GM18870 (cell line): ENCODE data around the gene TJAP1.
"Not testable (repeated sequence)": the region's sequence is repeated elsewhere in the genome, so short reads cannot be mapped to it uniquely, and the experiment has no call there.

Experiments
- ATAC-seq: cut with Tn5 transposase; IDR thresholded peaks from one replicate; pipeline ENCODE4 v1.9.1; 2021; ENCODE audit warnings: moderate library complexity; ENCODE audit not compliant: unreplicated experiment

The TJAP1 gene

GRCh38 chr6:43452896-43453295, 24.5 kb upstream of the TJAP1 start:
- ATAC-seq: no peak

GRCh38 chr6:43453831-43454230, 23.5 kb upstream of the TJAP1 start:
- ATAC-seq: no peak

DNA sequence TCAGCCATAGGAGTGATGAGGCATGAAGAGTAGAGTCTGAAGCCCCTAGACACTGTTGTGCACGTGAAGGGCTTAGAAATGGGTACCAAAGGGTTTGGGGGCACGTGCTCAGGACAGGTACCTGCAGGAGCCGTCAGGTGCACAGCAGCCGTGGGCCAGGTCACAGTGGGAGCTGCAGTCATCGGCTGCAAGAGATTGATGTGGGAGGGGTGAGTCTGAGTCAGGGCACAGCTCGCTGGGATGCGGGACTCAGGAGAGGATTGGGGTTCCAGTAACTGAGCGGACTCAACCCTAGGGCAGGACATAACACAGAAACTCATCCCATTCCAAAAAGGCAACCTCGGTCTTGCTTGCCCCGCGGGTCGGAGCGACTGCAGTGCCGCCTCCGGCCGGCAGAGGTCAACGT, 23.1 kb upstream of the TJAP1 start:
- no peak for ATAC-seq

DNA sequence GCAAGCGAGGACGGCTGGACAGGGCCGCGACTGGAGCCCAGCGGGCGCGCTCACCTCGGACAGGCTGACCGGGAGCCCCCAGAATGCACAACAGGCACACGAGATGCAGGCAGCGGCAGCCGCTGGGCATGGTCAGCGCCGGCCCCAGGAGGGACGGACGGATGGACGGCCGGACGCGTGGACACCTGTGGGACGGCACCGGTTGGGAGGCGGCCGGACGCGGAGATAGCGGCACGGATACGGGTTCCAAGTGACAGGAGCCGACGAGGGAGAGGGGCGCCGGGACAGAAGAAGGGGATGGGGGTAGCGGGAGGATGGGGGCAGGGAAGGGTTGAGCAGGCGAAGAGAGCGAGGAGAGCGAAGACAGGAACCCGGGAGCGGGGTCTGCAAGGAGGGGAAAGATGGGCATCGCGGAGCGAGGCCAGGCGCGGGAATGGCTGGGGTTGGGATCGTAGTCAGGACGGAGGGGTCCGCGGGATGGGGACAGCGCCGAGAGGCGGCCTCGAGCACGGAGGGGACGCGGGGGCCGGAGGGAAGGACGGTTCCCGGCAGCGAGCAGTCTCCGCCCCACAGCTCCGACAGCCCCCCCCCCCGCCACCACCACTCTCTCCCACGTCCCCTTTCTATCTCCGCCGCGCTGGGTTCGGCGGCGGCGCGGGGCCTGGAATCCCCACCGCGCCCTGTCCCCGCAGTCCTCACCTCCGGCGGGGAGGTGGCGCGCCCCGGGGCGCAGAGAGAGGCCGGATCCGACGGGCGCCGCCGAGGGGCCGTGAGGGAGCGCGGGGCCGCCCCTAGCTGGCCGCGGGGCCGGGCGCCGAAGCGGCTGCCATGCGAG, 22.5 kb upstream of the TJAP1 start:
- no peak for ATAC-seq

- no peak for ATAC-seq
Measured at GRCh38 chr6:43455531-43456428, 21.6 kb upstream of the TJAP1 start, which contains the start of gene DLK2. DLK2 (minus strand) TSS chr6:43455548; CDS start chr6:43454825, 723 bp downstream.

DNA sequence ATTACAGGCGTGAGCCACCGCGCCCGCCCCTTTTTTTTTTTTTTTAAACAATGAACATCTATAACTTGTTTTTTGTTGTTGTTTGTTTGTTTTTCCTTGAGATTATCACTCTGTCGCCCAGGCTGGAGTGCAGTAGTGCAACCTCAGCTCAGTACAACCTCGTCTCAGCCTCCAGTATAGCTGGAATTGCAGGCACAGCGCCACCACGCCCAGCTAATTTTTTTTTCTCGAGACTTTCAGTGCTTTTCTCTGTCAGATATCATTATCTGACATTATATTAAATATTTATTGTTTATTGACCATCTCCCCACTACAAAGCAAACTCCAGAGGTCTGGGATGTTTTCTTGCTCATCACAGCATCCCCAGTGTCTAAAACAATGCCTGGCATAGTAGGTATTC, 19.7 kb upstream of the TJAP1 start:
- ATAC-seq: no peak

- not testable (repeated sequence) for ATAC-seq
Measured at GRCh38 chr6:43458154-43458553, 19.2 kb upstream of the TJAP1 start.

GRCh38 chr6:43459535-43459934, 17.8 kb upstream of the TJAP1 start:
- no peak for ATAC-seq

DNA sequence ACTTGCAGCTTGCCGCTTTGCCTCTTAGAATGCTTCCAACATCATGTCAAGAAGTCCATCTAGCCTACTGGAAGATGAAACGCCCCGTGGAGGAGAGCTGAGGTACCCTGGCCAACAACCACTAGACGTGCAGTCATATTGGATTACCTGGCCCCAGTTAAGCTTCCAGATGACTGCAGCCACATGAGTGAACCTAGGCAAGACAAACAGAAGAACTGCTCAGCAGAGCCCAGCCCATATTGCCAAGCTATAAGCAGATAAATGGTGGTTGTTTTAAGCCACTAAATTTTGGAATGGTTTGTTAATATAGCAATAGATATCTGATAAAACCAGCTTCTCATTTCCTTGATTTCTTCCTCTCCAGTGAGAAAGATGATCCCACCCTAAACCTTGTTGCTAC, 17.3 kb upstream of the TJAP1 start:
- no peak for ATAC-seq

- no peak for ATAC-seq
Measured at GRCh38 chr6:43461936-43462335, 15.4 kb upstream of the TJAP1 start.

DNA sequence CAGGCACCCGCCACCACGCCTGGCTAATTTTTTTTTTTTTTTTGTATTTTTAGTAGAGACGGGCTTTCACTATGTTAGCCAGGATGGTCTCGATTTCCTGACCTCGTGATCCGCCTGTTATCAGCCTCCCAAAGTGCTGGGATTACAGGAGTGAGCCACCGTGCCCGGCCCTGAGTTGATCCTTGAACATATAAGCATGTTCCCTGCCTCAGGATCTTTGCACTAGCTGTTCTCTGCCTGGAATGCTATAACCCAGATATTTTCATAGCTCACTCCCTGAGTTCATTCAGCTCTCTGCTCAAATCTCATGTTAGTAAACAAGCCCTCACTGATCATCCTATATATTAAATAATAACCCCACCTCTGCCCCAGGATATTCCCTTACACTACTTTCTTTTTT, 13.0 kb upstream of the TJAP1 start:
- no peak for ATAC-seq

DNA sequence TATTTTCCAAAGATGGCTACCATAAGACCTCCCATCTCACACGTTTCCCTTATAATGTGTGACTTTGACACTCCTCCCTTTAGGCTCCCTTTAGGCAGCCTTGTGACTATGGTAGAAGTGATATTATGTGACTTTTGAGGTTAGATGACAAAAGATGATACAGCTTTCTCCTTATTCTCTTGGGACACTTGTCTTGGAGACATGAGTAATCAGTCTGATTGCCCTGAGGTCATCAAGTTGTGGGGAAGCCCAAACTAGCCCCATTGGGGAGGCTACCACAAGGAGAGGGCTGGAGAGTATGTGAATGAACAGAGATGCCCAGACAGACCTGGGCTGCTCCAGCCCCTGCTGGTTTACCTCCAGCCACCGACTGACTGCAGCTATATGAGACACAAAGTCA, 11.4 kb upstream of the TJAP1 start:
- no peak for ATAC-seq

GRCh38 chr6:43467265-43467664, 10.1 kb upstream of the TJAP1 start:
- not testable (repeated sequence) for ATAC-seq

DNA sequence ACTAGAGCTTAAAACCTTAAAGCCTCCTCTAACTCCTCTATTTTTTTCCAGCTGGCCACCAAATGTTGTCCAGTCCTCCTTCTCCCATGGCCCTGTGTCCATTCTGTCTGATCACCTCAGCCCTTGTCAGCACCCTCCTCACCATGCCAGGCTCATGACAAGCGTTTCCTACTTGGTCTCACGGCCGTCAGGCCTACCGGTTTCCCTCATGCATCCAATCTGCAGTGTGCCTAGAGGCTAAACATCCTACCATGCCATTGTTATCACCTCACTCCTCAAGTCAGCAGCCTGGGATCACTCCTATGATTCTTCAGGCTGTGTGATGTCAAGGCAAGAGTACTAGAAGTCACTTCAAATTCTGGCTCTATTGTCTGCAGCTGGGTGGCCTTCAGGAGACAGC, 9.6 kb upstream of the TJAP1 start:
- no peak for ATAC-seq

DNA sequence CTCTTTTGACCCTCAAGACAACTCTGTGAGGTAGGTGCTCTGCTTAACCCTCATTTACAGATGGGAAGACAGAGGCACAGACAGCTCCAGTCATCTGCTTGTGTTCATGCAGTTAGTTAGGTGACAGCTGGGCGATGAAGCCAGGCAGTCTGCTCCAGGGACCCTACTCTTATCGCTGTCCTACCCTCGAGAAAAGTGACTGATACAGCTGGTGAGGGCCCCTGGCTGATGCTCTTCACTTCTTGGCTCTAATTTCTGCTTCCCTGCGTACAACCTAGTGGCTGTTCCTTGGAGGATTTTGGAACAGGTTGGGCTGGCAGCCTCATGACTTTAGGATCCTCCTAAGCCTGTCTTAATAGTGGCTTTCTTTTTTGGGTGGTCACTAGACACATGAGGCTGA, 9.1 kb upstream of the TJAP1 start:
- ATAC-seq: no peak

GRCh38 chr6:43468748-43469681, 8.4 kb upstream of the TJAP1 start:
- ATAC-seq: no peak

- ATAC-seq: no peak
Measured at GRCh38 chr6:43469947-43470346, 7.4 kb upstream of the TJAP1 start.

DNA sequence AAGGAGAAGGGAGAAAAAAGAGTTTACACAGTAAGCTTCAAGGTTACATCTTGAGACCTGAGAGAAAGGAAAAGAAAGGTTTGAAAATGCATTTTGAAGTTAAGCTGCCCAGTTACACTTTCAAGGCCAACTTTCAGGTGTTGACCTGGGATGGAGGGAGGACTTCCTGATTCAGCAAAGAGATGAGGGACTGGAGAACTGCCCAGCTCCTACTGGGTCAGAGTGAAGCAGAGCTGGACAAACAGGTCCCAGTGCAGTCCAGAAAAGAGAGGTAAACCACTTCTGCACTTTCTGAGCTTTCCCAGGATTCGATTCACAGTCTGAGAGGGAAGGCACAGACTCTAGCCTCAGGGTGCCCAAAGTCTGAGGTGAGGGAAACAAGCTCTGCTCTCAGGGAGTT, 6.0 kb upstream of the TJAP1 start:
- ATAC-seq: no peak

DNA sequence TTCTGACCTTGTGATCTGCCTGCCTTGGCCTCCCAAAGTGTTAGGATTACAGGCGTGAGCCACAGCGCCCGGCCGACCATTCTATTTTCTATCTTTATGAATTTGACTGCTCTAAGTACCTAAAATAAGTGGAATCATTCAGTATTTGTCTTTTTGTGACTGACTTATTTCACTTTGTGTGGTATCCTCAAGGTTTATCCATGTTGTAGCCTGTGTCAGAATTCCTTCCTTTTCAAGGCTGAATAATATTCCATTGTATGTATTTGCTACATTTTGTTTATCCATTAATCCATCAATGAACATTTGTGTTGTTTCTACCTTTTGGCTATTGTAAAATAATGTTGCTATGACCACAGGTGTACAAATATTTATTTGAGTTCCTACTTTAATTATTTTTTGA, 4.9 kb upstream of the TJAP1 start:
- no peak for ATAC-seq

GRCh38 chr6:43475516-43475915, 1.9 kb upstream of the TJAP1 start:
- no peak for ATAC-seq

DNA sequence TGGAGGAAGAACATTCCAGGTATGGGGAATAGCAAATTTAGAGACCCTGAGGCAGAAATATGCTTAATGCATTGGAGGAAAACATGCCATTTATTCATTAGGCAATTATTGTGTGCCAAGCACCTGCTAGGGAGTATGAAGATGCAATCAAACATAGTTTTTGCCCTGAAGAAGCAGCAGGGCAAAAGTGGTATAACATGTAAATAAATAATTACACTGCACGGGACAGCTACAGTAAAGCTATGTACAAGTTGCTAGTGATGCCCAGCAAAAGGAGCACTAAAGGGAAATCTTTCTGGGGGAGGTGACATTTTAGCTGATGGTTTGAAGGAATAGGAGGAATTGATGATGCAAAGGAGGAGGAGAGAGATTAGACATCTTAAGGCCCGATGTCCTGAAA, 624 bp upstream of the TJAP1 start:
- no peak for ATAC-seq
